ENCODE measurements around the gene TMEM31. TPM values are rescaled to one million over a fixed set of nuclear protein-coding genes. Genes with fewer than 3 reads are reported as not detected.

Gene TMEM31
- total RNA-seq, 1 experiment from 2014 or later: not detected

DNA sequence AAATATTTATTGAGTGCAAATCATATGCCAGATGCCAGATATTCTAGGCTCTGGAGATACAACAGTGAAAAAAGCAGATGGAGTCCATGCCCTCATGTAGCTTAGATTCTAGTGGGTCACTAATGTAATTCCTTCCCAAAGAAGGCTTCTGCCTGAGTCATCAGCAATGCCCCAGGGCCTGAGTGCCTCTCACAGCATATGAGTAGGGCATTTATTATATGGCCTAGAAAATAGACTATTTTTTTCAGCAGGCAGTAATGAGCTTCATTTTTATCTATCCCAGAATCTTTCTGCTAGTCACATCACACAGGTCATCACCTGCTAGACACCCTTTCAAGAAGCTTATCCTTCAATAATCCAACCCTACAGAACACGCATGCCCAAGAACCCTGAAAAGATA is 22.3 kb downstream of the TMEM31 start:
- DNase-seq (ENCODE audit: low read depth, low spot score) (no peak), ATAC-seq (no peak)
- H3K9ac ChIP-seq (ENCODE audit: low read length): no peak overlapping the region
- H3K27ac ChIP-seq (ENCODE audit: low read depth, low read length): no peak overlapping the region
- intact Hi-C loops (cut with micrococcal nuclease): no loop called here
- H2AFZ ChIP-seq (ENCODE audit: low read depth, low read length, poor library complexity, severe bottlenecking): no peak overlapping the region
- no peaks in the 10 kb centered on the region for H4K20me1 ChIP-seq (ENCODE audit: insufficient read depth)
- no peaks in the 10 kb centered on the region for H3K79me2 ChIP-seq (ENCODE audit: insufficient read depth, low read length)
- POLR2A ChIA-PET: no interaction called here
- H3K9me3 ChIP-seq (ENCODE audit: control insufficient read depth in 1 of 2, insufficient read depth in 1 of 2, low read depth in 1 of 2, low read length in 2 of 2): no peaks in the 10 kb centered on the region
- H3K9me2 ChIP-seq (ENCODE audit: insufficient read depth): no peaks in the 10 kb centered on the region
- H3K27me3 ChIP-seq (ENCODE audit: insufficient read depth, low read length): peaks cover 15% of the 10 kb centered on the region
- no peaks in the 10 kb centered on the region for H3K36me3 ChIP-seq (ENCODE audit: control insufficient read depth in 1 of 2, insufficient read depth in 2 of 2, low read length in 2 of 2)
- no peak overlapping the region for H3K4me3 ChIP-seq (replicated peaks in 1 of 2; ENCODE audit: low read depth in 1 of 2, low read length in 2 of 2)
- H3K4me1 ChIP-seq (ENCODE audit: control insufficient read depth in 1 of 2, insufficient read depth in 2 of 2, low read length in 2 of 2): no peaks in the 10 kb centered on the region
- H3K4me2 ChIP-seq (ENCODE audit: low read length): no peak overlapping the region
- TF ChIP-seq CEBPB (IDR thresholded peaks at IDR 0.05; ENCODE audit: low read depth) (no peak), POLR2A (IDR thresholded peaks at IDR 0.05; ENCODE audit: borderline replicate concordance, extremely low read depth, insufficient read depth, insufficient read length) (no peak), SIN3A (IDR thresholded peaks at IDR 0.05; ENCODE audit: low read depth) (no peak)
- TF ChIP-seq, protein P1, sequence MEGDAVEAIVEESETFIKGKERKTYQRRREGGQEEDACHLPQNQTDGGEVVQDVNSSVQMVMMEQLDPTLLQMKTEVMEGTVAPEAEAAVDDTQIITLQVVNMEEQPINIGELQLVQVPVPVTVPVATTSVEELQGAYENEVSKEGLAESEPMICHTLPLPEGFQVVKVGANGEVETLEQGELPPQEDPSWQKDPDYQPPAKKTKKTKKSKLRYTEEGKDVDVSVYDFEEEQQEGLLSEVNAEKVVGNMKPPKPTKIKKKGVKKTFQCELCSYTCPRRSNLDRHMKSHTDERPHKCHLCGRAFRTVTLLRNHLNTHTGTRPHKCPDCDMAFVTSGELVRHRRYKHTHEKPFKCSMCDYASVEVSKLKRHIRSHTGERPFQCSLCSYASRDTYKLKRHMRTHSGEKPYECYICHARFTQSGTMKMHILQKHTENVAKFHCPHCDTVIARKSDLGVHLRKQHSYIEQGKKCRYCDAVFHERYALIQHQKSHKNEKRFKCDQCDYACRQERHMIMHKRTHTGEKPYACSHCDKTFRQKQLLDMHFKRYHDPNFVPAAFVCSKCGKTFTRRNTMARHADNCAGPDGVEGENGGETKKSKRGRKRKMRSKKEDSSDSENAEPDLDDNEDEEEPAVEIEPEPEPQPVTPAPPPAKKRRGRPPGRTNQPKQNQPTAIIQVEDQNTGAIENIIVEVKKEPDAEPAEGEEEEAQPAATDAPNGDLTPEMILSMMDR (IDR thresholded peaks at IDR 0.05 in 2 of 3, conservative IDR thresholded peaks at IDR 0.05 in 1 of 3; ENCODE audit: borderline replicate concordance in 1 of 3, insufficient read depth in 1 of 3, low read depth in 2 of 3, low read length in 2 of 3): no peak
- CTCF ChIA-PET: no interaction called here
- BruUV-seq (replicated peaks): no TSS peak
- RAD21 ChIA-PET (ENCODE audit: low non-redundant PET in 1 of 2, low total read pairs in 2 of 2, uncharacterized antibody in 2 of 2, unreplicated experiment in 2 of 2): no interaction called here

- ChIA-PET CTCF (no interaction called here), RAD21 (ENCODE audit: low non-redundant PET in 1 of 2, low total read pairs in 2 of 2, uncharacterized antibody in 2 of 2, unreplicated experiment in 2 of 2) (no interaction called here), POLR2A (no interaction called here)
- H3K27me3 ChIP-seq (ENCODE audit: insufficient read depth, low read length): peaks cover 13% of the 10 kb centered on the region
- DNase-seq (ENCODE audit: low read depth, low spot score) (no peak), ATAC-seq (no peak)
- no peaks in the 10 kb centered on the region for H3K79me2 ChIP-seq (ENCODE audit: insufficient read depth, low read length)
- no peaks in the 10 kb centered on the region for H3K36me3 ChIP-seq (ENCODE audit: control insufficient read depth in 1 of 2, insufficient read depth in 2 of 2, low read length in 2 of 2)
- no peak overlapping the region for H2AFZ ChIP-seq (ENCODE audit: low read depth, low read length, poor library complexity, severe bottlenecking)
- BruUV-seq (replicated peaks): no TSS peak
- no peak overlapping the region for H3K4me3 ChIP-seq (replicated peaks in 1 of 2; ENCODE audit: low read depth in 1 of 2, low read length in 2 of 2)
- no peak overlapping the region for H3K9ac ChIP-seq (ENCODE audit: low read length)
- intact Hi-C loops (cut with micrococcal nuclease): no loop called here
- no peaks in the 10 kb centered on the region for H4K20me1 ChIP-seq (ENCODE audit: insufficient read depth)
- no peak for TF ChIP-seq CEBPB (IDR thresholded peaks at IDR 0.05; ENCODE audit: low read depth)
- H3K4me2 ChIP-seq (ENCODE audit: low read length): no peak overlapping the region
- no peak overlapping the region for H3K27ac ChIP-seq (ENCODE audit: low read depth, low read length)
- no peaks in the 10 kb centered on the region for H3K9me2 ChIP-seq (ENCODE audit: insufficient read depth)
- no peaks in the 10 kb centered on the region for H3K4me1 ChIP-seq (ENCODE audit: control insufficient read depth in 1 of 2, insufficient read depth in 2 of 2, low read length in 2 of 2)
- H3K9me3 ChIP-seq (ENCODE audit: control insufficient read depth in 1 of 2, insufficient read depth in 1 of 2, low read depth in 1 of 2, low read length in 2 of 2): no peaks in the 10 kb centered on the region
These were observed 23.5 kb downstream of the TMEM31 start for GRCh38 chrX:103734125-103734760.

All from HCT116 (cell line).